Measurements from ENCODE around the gene ZNF469. TPM values are rescaled to one million over a fixed set of nuclear protein-coding genes. Genes with fewer than 3 reads are reported as not detected.

The ZNF469 gene
- total RNA-seq, 1 experiment from 2014 or later, result 3.2 TPM

DNA sequence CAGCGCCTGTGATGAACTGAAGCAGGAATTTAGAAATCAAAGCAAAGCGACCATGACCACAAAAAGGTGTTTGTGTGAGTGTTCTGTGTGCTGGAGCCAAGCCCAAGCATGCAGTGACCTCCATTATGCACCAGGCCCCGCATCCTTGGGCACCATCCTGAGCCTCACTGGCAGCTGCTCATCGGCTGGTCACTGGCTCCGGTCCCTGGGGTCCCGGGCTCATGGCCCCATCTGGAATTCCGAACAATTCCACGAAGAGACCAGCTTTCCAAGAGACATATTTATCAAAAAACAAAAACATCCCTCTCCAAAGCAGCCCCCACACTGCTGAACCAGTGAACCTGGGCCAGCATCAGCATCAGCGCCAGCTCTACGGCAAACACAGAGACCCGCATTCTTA, 15.2 kb upstream of the ZNF469 start:
- H3K27me3 Mint-ChIP-seq (ENCODE audit: low read depth), result no peaks in the 10 kb centered on the region
- no peaks in the 10 kb centered on the region for H3K36me3 Mint-ChIP-seq
- DNase-seq (ENCODE audit: low spot score) (no peak), ATAC-seq (no peak)
- H3K4me1 Mint-ChIP-seq, result no peaks in the 10 kb centered on the region
- H3K27ac Mint-ChIP-seq, result no peak overlapping the region
- CTCF ChIA-PET, result interaction anchor here (1.5 to 2.0 kb wide), 2 partner anchors 15 to 70 kb away, joined by 4 to 8 read pairs; partner anchors contain the start of gene ZNF469
- H3K9me3 Mint-ChIP-seq, result peaks cover 18% of the 10 kb centered on the region
- H3K4me3 Mint-ChIP-seq, result no peak overlapping the region
- TF ChIP-seq, protein P1, sequence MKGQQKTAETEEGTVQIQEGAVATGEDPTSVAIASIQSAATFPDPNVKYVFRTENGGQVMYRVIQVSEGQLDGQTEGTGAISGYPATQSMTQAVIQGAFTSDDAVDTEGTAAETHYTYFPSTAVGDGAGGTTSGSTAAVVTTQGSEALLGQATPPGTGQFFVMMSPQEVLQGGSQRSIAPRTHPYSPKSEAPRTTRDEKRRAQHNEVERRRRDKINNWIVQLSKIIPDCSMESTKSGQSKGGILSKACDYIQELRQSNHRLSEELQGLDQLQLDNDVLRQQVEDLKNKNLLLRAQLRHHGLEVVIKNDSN (CRISPR knock-in tag; IDR thresholded peaks at IDR 0.05), result no peak
- no peak for TF ChIP-seq GABPB1 (CRISPR knock-in tag; IDR thresholded peaks at IDR 0.05)
- TF ChIP-seq, protein P2, sequence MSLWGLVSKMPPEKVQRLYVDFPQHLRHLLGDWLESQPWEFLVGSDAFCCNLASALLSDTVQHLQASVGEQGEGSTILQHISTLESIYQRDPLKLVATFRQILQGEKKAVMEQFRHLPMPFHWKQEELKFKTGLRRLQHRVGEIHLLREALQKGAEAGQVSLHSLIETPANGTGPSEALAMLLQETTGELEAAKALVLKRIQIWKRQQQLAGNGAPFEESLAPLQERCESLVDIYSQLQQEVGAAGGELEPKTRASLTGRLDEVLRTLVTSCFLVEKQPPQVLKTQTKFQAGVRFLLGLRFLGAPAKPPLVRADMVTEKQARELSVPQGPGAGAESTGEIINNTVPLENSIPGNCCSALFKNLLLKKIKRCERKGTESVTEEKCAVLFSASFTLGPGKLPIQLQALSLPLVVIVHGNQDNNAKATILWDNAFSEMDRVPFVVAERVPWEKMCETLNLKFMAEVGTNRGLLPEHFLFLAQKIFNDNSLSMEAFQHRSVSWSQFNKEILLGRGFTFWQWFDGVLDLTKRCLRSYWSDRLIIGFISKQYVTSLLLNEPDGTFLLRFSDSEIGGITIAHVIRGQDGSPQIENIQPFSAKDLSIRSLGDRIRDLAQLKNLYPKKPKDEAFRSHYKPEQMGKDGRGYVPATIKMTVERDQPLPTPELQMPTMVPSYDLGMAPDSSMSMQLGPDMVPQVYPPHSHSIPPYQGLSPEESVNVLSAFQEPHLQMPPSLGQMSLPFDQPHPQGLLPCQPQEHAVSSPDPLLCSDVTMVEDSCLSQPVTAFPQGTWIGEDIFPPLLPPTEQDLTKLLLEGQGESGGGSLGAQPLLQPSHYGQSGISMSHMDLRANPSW (CRISPR knock-in tag; conservative IDR thresholded peaks at IDR 0.05; ENCODE audit: low read depth), result no peak
- TF ChIP-seq SOX15 (CRISPR knock-in tag; IDR thresholded peaks at IDR 0.05), result no peak
- TF ChIP-seq, protein P3, sequence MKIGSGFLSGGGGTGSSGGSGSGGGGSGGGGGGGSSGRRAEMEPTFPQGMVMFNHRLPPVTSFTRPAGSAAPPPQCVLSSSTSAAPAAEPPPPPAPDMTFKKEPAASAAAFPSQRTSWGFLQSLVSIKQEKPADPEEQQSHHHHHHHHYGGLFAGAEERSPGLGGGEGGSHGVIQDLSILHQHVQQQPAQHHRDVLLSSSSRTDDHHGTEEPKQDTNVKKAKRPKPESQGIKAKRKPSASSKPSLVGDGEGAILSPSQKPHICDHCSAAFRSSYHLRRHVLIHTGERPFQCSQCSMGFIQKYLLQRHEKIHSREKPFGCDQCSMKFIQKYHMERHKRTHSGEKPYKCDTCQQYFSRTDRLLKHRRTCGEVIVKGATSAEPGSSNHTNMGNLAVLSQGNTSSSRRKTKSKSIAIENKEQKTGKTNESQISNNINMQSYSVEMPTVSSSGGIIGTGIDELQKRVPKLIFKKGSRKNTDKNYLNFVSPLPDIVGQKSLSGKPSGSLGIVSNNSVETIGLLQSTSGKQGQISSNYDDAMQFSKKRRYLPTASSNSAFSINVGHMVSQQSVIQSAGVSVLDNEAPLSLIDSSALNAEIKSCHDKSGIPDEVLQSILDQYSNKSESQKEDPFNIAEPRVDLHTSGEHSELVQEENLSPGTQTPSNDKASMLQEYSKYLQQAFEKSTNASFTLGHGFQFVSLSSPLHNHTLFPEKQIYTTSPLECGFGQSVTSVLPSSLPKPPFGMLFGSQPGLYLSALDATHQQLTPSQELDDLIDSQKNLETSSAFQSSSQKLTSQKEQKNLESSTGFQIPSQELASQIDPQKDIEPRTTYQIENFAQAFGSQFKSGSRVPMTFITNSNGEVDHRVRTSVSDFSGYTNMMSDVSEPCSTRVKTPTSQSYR (CRISPR knock-in tag; IDR thresholded peaks at IDR 0.05), result no peak
- TF ChIP-seq RELA (CRISPR knock-in tag; IDR thresholded peaks at IDR 0.05; ENCODE audit: borderline replicate concordance), result no peak
- no peak for TF ChIP-seq ZNF263 (CRISPR knock-in tag; IDR thresholded peaks at IDR 0.05; ENCODE audit: low read depth)
- TF ChIP-seq SMAD4 (CRISPR knock-in tag; IDR thresholded peaks at IDR 0.05), result no peak
- no peak for TF ChIP-seq CREM (CRISPR knock-in tag; IDR thresholded peaks at IDR 0.05)
- TF ChIP-seq, protein P4, sequence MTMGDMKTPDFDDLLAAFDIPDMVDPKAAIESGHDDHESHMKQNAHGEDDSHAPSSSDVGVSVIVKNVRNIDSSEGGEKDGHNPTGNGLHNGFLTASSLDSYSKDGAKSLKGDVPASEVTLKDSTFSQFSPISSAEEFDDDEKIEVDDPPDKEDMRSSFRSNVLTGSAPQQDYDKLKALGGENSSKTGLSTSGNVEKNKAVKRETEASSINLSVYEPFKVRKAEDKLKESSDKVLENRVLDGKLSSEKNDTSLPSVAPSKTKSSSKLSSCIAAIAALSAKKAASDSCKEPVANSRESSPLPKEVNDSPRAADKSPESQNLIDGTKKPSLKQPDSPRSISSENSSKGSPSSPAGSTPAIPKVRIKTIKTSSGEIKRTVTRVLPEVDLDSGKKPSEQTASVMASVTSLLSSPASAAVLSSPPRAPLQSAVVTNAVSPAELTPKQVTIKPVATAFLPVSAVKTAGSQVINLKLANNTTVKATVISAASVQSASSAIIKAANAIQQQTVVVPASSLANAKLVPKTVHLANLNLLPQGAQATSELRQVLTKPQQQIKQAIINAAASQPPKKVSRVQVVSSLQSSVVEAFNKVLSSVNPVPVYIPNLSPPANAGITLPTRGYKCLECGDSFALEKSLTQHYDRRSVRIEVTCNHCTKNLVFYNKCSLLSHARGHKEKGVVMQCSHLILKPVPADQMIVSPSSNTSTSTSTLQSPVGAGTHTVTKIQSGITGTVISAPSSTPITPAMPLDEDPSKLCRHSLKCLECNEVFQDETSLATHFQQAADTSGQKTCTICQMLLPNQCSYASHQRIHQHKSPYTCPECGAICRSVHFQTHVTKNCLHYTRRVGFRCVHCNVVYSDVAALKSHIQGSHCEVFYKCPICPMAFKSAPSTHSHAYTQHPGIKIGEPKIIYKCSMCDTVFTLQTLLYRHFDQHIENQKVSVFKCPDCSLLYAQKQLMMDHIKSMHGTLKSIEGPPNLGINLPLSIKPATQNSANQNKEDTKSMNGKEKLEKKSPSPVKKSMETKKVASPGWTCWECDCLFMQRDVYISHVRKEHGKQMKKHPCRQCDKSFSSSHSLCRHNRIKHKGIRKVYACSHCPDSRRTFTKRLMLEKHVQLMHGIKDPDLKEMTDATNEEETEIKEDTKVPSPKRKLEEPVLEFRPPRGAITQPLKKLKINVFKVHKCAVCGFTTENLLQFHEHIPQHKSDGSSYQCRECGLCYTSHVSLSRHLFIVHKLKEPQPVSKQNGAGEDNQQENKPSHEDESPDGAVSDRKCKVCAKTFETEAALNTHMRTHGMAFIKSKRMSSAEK (CRISPR knock-in tag; IDR thresholded peaks at IDR 0.05; ENCODE audit: borderline replicate concordance), result no peak
- no peak for TF ChIP-seq PRRX2 (CRISPR knock-in tag; IDR thresholded peaks at IDR 0.05)
- TF ChIP-seq FOXK1 (CRISPR knock-in tag; IDR thresholded peaks at IDR 0.05), result no peak
- TF ChIP-seq NR3C1 (CRISPR knock-in tag; conservative IDR thresholded peaks at IDR 0.05; ENCODE audit: low read depth), result no peak
- TF ChIP-seq ZNF317 (CRISPR knock-in tag; IDR thresholded peaks at IDR 0.05; ENCODE audit: borderline replicate concordance, low read depth), result no peak
- no peak for TF ChIP-seq CBFB (CRISPR knock-in tag; IDR thresholded peaks at IDR 0.05; ENCODE audit: low read depth)
- TF ChIP-seq HMGA2 (CRISPR knock-in tag; IDR thresholded peaks at IDR 0.05), result no peak
- TF ChIP-seq, protein P5, sequence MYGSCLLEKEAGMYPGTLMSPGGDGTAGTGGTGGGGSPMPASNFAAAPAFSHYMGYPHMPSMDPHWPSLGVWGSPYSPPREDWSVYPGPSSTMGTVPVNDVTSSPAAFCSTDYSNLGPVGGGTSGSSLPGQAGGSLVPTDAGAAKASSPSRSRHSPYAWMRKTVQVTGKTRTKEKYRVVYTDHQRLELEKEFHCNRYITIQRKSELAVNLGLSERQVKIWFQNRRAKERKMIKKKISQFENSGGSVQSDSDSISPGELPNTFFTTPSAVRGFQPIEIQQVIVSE (CRISPR knock-in tag; IDR thresholded peaks at IDR 0.05; ENCODE audit: borderline replicate concordance), result no peak
- no peak for TF ChIP-seq ZNF423 (CRISPR knock-in tag; IDR thresholded peaks at IDR 0.05)
- no peak for TF ChIP-seq CREB1 (CRISPR knock-in tag; IDR thresholded peaks at IDR 0.05)
- TF ChIP-seq, protein P6, sequence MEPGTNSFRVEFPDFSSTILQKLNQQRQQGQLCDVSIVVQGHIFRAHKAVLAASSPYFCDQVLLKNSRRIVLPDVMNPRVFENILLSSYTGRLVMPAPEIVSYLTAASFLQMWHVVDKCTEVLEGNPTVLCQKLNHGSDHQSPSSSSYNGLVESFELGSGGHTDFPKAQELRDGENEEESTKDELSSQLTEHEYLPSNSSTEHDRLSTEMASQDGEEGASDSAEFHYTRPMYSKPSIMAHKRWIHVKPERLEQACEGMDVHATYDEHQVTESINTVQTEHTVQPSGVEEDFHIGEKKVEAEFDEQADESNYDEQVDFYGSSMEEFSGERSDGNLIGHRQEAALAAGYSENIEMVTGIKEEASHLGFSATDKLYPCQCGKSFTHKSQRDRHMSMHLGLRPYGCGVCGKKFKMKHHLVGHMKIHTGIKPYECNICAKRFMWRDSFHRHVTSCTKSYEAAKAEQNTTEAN (CRISPR knock-in tag; IDR thresholded peaks at IDR 0.05), result no peak
- POLR2A ChIA-PET, result no interaction called here

Measured in WTC11 (cell line).